HepG2 (cell line): Measurements from ENCODE around the gene VPS37D. TPM values are rescaled to one million over a fixed set of nuclear protein-coding genes. Genes with fewer than 3 reads are reported as not detected.

Experiments used
- ATAC-seq: fragments of 200-7000 bp; cut with Tn5 transposase; 3 replicates; pipeline ENCODE4 v1.9.1; 2020; ENCODE audit warnings: mild to moderate bottlenecking, moderate library complexity
- BruUV-seq: library from RNA; stranded (reverse); fragments of 400-500 nt; replicated peaks from 2 replicates; lab custom pipeline; 2021; lab: Mats Ljungman, UMichigan
- CTCF ChIA-PET: fragments of 300-600 bp; formaldehyde crosslinking; extraction: SDS; loops from one replicate; lab custom pipeline; 2021; ENCODE audit warnings: low total read pairs, inconsistent platforms, low intra/inter-chr PET ratio; lab: Yijun Ruan, JAX
- POLR2A ChIA-PET: fragments of 350-600 bp; sonication (Branson Sonifier 250); formaldehyde crosslinking; loops from one replicate; lab custom pipeline; 2020; ENCODE audit warnings: antibody characterized with exemption, inconsistent platforms; lab: Yijun Ruan, JAX
- DNase-seq: peaks from one replicate; pipeline ENCODE4 v3.0.0-alpha.2; 2015; ENCODE audit warnings: low spot score
- FAIRE-seq: peaks from 3 replicates; lab custom pipeline; 2011; peaks lifted over from hg19 to GRCh38; lab: Jason Lieb, UNC
- H2AFZ ChIP-seq: one replicate; pipeline ENCODE4 v1.6.1; 2011; ENCODE audit warnings: low read length, inconsistent platforms
- H3K27ac ChIP-seq: fragments of 300-600 bp; 3 replicates; pipeline ENCODE4 v1.8.0; 2011; ENCODE audit warnings: mixed run types, mild to moderate bottlenecking, mixed read lengths, low read length, inconsistent platforms; ENCODE audit not compliant: insufficient read depth; ENCODE audit errors: extremely low read length
- H3K27me3 ChIP-seq, 2 experiments: fragments of 200-600 bp in 1 of 2; 2 replicates in 1 of 2; 3 replicates in 1 of 2; pipeline versions ENCODE4 v1.6.0 to v1.8.0; 2011; ENCODE audit warnings: low read length in 2 of 2, mild to moderate bottlenecking in 2 of 2, moderate library complexity in 2 of 2, inconsistent platforms in 1 of 2; ENCODE audit not compliant: insufficient read depth in 2 of 2, control insufficient read depth in 1 of 2
- H3K36me3 ChIP-seq, 2 experiments: fragments of 200-600 bp in 1 of 2; replicated peaks in 1 of 2; 2 replicates in 1 of 2; 3 replicates in 1 of 2; pipeline versions ENCODE4 v1.5.1 to v1.8.0; 2011; ENCODE audit warnings: low read length in 2 of 2, inconsistent platforms in 1 of 2; ENCODE audit not compliant: insufficient read depth in 2 of 2, control insufficient read depth in 1 of 2
- H3K4me1 ChIP-seq: 2 replicates; pipeline ENCODE4 v1.5.1; 2012; ENCODE audit warnings: low read length, inconsistent platforms; ENCODE audit not compliant: insufficient read depth
- H3K4me2 ChIP-seq: 2 replicates; pipeline ENCODE4 v1.6.0; 2011; ENCODE audit warnings: low read depth, low read length, inconsistent platforms
- H3K4me3 ChIP-seq, 3 experiments: fragments of 200-600 bp in 1 of 3; sonication (generic), shearing (Covaris generic) in 1 of 3; replicated peaks in 1 of 3; 2 replicates each; pipeline ENCODE4 v1.5.1; 2011 to 2016; ENCODE audit warnings: low read length in 3 of 3, inconsistent platforms in 2 of 3, low read depth in 2 of 3, mild to moderate bottlenecking in 2 of 3, control low read depth in 1 of 3, mixed read lengths in 1 of 3; ENCODE audit not compliant: insufficient read depth in 1 of 3
- H3K79me2 ChIP-seq: one replicate; pipeline ENCODE4 v1.6.1; 2011; ENCODE audit warnings: low read length, inconsistent platforms; ENCODE audit not compliant: insufficient read depth
- H3K9ac ChIP-seq: 2 replicates; pipeline ENCODE4 v1.6.0; 2011; ENCODE audit warnings: mild to moderate bottlenecking, low read depth, low read length, inconsistent platforms; ENCODE audit not compliant: insufficient read depth
- H3K9me3 ChIP-seq: 2 replicates; pipeline ENCODE4 v1.5.1; 2012; ENCODE audit warnings: mild to moderate bottlenecking, low read length
- H4K20me1 ChIP-seq: 2 replicates; pipeline ENCODE4 v1.6.0; 2011; ENCODE audit warnings: inconsistent platforms, mild to moderate bottlenecking, low read length, moderate library complexity; ENCODE audit not compliant: insufficient read depth
- CAMTA2 ChIP-seq: sonication (generic); formaldehyde crosslinking; IDR thresholded peaks from 2 replicates; pipeline ENCODE4 v1.4.0; 2020; ENCODE audit warnings: mild to moderate bottlenecking, missing genetic modification reagents, borderline replicate concordance
- DNMT1 ChIP-seq: sonication (generic); formaldehyde crosslinking; IDR thresholded peaks from 2 replicates; pipeline ENCODE4 v1.5.1; 2020; ENCODE audit warnings: mild to moderate bottlenecking, missing genetic modification reagents
- ESRRA ChIP-seq: sonication (generic); formaldehyde crosslinking; IDR thresholded peaks from 2 replicates; pipeline ENCODE4 v1.5.1; 2020; ENCODE audit warnings: mild to moderate bottlenecking, low read depth, missing genetic modification reagents
- MYC ChIP-seq: sonication (generic); formaldehyde crosslinking; IDR thresholded peaks from 2 replicates; pipeline ENCODE4 v1.9.0; 2021; ENCODE audit warnings: missing genetic modification reagents, borderline replicate concordance
- NR2C2 ChIP-seq: sonication (generic); formaldehyde crosslinking; IDR thresholded peaks from 2 replicates; pipeline ENCODE4 v1.4.0; 2020; ENCODE audit warnings: missing genetic modification reagents, mild to moderate bottlenecking, moderate library complexity, borderline replicate concordance
- NR2F6 ChIP-seq, 2 experiments: IDR thresholded peaks; 2 replicates each; pipeline ENCODE4 v1.6.1; 2016; ENCODE audit warnings: antibody characterized with exemption in 1 of 2, mild to moderate bottlenecking in 1 of 2
- SMYD3 ChIP-seq: sonication (generic); formaldehyde crosslinking; IDR thresholded peaks from 2 replicates; pipeline ENCODE4 v1.8.1; 2023; ENCODE audit warnings: mild to moderate bottlenecking, missing genetic modification reagents
- SP2 ChIP-seq: sonication (generic); formaldehyde crosslinking; IDR thresholded peaks from 2 replicates; pipeline ENCODE4 v1.5.1; 2020; ENCODE audit warnings: mild to moderate bottlenecking, missing genetic modification reagents
- TCF7 ChIP-seq: sonication (generic); IDR thresholded peaks from 2 replicates; pipeline ENCODE4 v1.6.1; 2016; ENCODE audit warnings: antibody characterized with exemption, low read depth
- TSC22D2 ChIP-seq: sonication (generic); formaldehyde crosslinking; IDR thresholded peaks from 2 replicates; pipeline ENCODE4 v1.5.1; 2020; ENCODE audit warnings: missing genetic modification reagents, mild to moderate bottlenecking, borderline replicate concordance
- ZNF143 ChIP-seq: sonication (generic); formaldehyde crosslinking; IDR thresholded peaks from 2 replicates; pipeline ENCODE4 v1.4.0; 2020; ENCODE audit warnings: missing genetic modification reagents
- ZNF17 ChIP-seq: sonication (generic); formaldehyde crosslinking; IDR thresholded peaks from 2 replicates; pipeline ENCODE4 v1.5.0; 2020; ENCODE audit warnings: mild to moderate bottlenecking, missing genetic modification reagents
- ZNF549 ChIP-seq: sonication (generic); formaldehyde crosslinking; IDR thresholded peaks from 2 replicates; pipeline ENCODE4 v1.5.0; 2020; ENCODE audit warnings: missing genetic modification reagents
- ZNF572 ChIP-seq: sonication (generic); formaldehyde crosslinking; IDR thresholded peaks from 2 replicates; pipeline ENCODE4 v1.5.1; 2020; ENCODE audit warnings: mild to moderate bottlenecking, missing genetic modification reagents
- ZNF672 ChIP-seq: sonication (generic); formaldehyde crosslinking; IDR thresholded peaks from 2 replicates; pipeline ENCODE4 v1.8.1; 2022; ENCODE audit warnings: missing genetic modification reagents
- ZNF740 ChIP-seq: sonication (generic); formaldehyde crosslinking; IDR thresholded peaks from 2 replicates; pipeline ENCODE4 v1.4.0; 2020; ENCODE audit warnings: missing genetic modification reagents
- ZNF747 ChIP-seq: sonication (generic); formaldehyde crosslinking; IDR thresholded peaks from 2 replicates; pipeline ENCODE4 v1.8.1; 2023; ENCODE audit warnings: missing genetic modification reagents, mild to moderate bottlenecking, borderline replicate concordance
- ZNF891 ChIP-seq: sonication (generic); formaldehyde crosslinking; IDR thresholded peaks from 2 replicates; pipeline ENCODE4 v1.5.0; 2020; ENCODE audit warnings: mild to moderate bottlenecking, missing genetic modification reagents
- WGBS: methylation state at CpG from one replicate; pipeline ENCODE4 v1.1.6; 2017; ENCODE audit warnings: low lambda C conversion rate; 5-methylcytosine and 5-hydroxymethylcytosine counted together
- in situ Hi-C: cut with HindIII; loops from 2 replicates; pipeline ENCODE4 v1.10.0; 2017; ENCODE audit warnings: low pct_unique_long_range_greater_than_20kb; ENCODE audit not compliant: extremely low pct_ligation_motif_present
- intact Hi-C: fragments of 100-400 bp; cut with micrococcal nuclease; formaldehyde crosslinking; loops from one replicate; pipeline ENCODE4 v1.10.0; 2022; ENCODE audit not compliant: unreplicated experiment
- polyA plus RNA-seq, 8 experiments: library from polyadenylated mRNA; depleted of rRNA in 3 of 8; stranded (reverse) in 7 of 8; unstranded in 1 of 8; fragments of >200 nt; fragmentation: Illumina TruSeq in 4 of 8; extraction: Trizol in 4 of 8; gene quantifications; 2 replicates each; pipeline versions ENCODE4 v1.2.1 to v1.2.3, GENCODE V29; 2011 to 2016; ENCODE audit warnings: low read depth in 4 of 8, missing spikeins in 1 of 8, mixed read lengths in 1 of 8; ENCODE audit not compliant: insufficient read depth in 1 of 8
- total RNA-seq, 5 experiments: library from RNA; depleted of rRNA; stranded (reverse); fragments of >200 nt; fragmentation: Illumina TruSeq; extraction: Trizol; gene quantifications; 2 replicates each; pipeline ENCODE4 v1.2.3, GENCODE V29; 2016; ENCODE audit warnings: low read depth in 1 of 5
- TF ChIP-seq, protein P1 (sequence below): sonication (generic); formaldehyde crosslinking; IDR thresholded peaks from 2 replicates; pipeline ENCODE4 v1.9.0; 2021; ENCODE audit warnings: missing genetic modification reagents, borderline replicate concordance

VPS37D gene
- total and polyA plus RNA-seq, 2 of the 13 experiments (the other 11 are each of a cell fraction or from before 2014, with no cell fraction given): 3.8 to 6.3 TPM

GRCh38 chr7:73628504-73628903 lies 39.1 kb upstream of the VPS37D start (continued):
- TF ChIP-seq, protein P1, sequence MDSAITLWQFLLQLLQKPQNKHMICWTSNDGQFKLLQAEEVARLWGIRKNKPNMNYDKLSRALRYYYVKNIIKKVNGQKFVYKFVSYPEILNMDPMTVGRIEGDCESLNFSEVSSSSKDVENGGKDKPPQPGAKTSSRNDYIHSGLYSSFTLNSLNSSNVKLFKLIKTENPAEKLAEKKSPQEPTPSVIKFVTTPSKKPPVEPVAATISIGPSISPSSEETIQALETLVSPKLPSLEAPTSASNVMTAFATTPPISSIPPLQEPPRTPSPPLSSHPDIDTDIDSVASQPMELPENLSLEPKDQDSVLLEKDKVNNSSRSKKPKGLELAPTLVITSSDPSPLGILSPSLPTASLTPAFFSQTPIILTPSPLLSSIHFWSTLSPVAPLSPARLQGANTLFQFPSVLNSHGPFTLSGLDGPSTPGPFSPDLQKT (CRISPR knock-in tag): no peak
- TF ChIP-seq ESRRA (CRISPR knock-in tag) (no peak), ZNF747 (CRISPR knock-in tag) (no peak)

DNA sequence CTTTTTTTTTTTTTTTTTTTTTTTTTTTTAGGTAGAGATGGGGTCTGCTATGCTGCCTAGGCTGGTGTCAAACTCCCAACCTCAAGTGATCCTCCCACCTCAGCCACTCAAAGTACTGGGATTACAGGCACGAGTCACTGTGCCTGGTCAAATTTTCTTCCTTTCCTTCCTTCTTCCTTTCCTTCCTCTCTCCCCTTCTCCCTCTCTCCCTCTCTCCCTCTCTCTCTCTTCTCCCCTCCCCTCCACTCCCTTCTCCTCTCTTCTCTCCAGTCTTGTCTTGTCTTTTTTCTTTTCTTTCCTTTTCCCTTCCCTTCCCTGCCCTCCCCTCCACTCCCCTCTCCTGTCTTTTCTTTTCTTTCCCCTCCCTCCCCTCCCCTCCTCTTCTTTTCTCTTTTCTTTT lies 36.1 kb upstream of the VPS37D start:
- H3K4me2 ChIP-seq: no peak overlapping the region
- TF ChIP-seq ZNF572: no peak
- TF ChIP-seq ZNF891 (CRISPR knock-in tag): no peak
- no peak for TF ChIP-seq ZNF17 (CRISPR knock-in tag)
- TF ChIP-seq CAMTA2 (CRISPR knock-in tag): no peak
- no peak for TF ChIP-seq ZNF549 (CRISPR knock-in tag)
- TF ChIP-seq NR2C2 (CRISPR knock-in tag): no peak
- no peak for TF ChIP-seq MYC
- no peak for TF ChIP-seq SMYD3 (CRISPR knock-in tag)
- TF ChIP-seq ZNF740: no peak
- no peak for TF ChIP-seq SP2 (CRISPR knock-in tag)
- TF ChIP-seq TSC22D2 (CRISPR knock-in tag): no peak
- TF ChIP-seq ZNF672 (CRISPR knock-in tag): no peak
- TF ChIP-seq NR2F6 (IDR thresholded peaks at IDR 0.05): no peak
- no peak for TF ChIP-seq NR2F6 (CRISPR knock-in tag; IDR thresholded peaks at IDR 0.05)
- TF ChIP-seq DNMT1 (CRISPR knock-in tag): no peak
- TF ChIP-seq ZNF143: no peak
- no peak for TF ChIP-seq TCF7
- TF ChIP-seq, all 625 proteins: peak for 0
- intact Hi-C loops: no loop called here
- BruUV-seq: no TSS peak
- WGBS: 57% methylated on average over 1 of the region's 1 CpG
- no peak for DNase-seq
- no peak overlapping the region for H3K9ac ChIP-seq
- H3K36me3 ChIP-seq: no peaks in the 10 kb centered on the region
- no peak overlapping the region for H3K4me3 ChIP-seq
- FAIRE-seq: no peak
- no peaks in the 10 kb centered on the region for H4K20me1 ChIP-seq
- no peaks in the 10 kb centered on the region for H3K79me2 ChIP-seq
- ChIA-PET CTCF (no interaction called here), POLR2A (no interaction called here)
- ATAC-seq: no peak
- H3K27ac ChIP-seq: no peak overlapping the region
- H2AFZ ChIP-seq: no peak overlapping the region
- H3K27me3 ChIP-seq: no peaks in the 10 kb centered on the region
- no peaks in the 10 kb centered on the region for H3K4me1 ChIP-seq
- in situ Hi-C loops: no loop called here
- H3K9me3 ChIP-seq: no peaks in the 10 kb centered on the region
